DMS 273 (cell line): Measurements from ENCODE around the gene CTBP2.

ENCODE experiments used
- DNase-seq: peaks from one replicate; lab custom pipeline; 2025; ENCODE audit not compliant: unreplicated experiment; lab: John Stamatoyannopoulos, UW

The CTBP2 gene

DNA sequence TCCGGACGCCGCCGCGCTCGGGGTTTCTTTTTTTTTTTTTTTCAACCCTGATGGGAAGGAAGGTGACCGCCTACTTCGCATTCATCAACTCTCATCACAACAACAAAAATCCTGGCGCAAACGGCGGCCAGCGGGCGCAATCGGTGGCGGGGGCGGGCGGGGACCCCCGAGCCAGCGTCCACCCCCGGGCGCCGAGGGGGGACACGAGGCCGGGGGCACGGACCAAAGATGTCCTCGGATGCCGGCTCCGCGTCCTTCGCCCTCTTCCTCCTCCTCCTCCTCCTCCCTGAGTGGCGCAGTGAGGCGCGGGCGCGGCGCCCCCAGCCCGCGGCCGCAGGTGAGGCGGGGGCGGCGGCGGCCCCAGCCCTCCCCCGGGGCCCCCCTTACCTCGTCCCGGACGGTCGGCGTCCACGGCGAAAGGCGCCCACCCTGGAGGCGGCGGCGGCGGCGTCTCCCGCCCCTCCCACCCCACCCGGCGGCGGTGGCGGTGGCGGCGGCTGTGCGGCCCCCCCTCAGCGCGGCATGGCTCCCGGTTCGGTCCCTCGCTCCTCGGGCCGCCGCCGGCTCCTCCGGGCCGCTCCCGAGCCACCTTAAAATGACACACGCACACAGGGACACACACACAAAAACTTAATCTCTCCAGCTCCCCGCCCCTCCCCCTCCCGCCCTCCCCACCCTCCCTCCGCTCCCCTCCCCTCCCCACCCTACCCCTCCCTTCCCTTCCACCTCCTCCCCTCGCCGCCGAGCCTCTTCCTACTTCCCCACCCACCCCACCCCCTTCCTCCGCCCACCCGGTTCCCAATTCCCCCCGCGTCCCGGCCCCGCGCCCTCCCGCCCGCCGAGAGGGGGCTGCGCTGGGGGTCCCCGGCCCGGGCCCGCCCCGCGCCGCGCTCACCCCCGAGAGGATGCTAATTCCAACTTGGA lies at the start of gene CTBP2:
Gene CTBP2 (minus strand): TSS at position 632 of the 924 bp plus-strand sequence.
- peak; percentile 78 for DNase-seq

- DNase-seq = no peak
Observed at GRCh38 chr10:125209591-125210355, 49.4 kb upstream of the CTBP2 start.

GRCh38 chr10:125208854-125209565 lies 48.6 kb upstream of the CTBP2 start:
- DNase-seq = no peak

- no peak for DNase-seq
Observed at GRCh38 chr10:125206623-125207022, 46.3 kb upstream of the CTBP2 start.

DNA sequence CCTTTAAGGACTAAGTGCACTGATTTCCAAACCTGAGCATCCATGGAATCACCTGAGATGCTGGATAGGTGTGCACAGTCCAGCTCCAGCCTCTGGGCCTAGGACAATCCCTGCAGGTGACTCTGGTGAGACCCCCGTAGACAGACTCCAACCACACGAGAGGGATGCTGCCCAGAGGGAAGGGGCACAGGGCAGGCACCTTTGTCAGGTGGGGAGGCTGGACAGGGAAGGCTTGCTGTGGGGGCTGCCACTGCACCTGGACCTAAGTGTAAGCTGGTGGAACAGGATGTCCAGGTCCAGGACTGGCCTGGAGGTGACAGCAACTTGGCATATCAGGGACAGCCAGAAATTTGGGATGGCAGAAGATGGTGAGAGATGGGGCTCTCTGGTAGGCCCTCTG lies 45.1 kb upstream of the CTBP2 start:
- DNase-seq = no peak

DNA sequence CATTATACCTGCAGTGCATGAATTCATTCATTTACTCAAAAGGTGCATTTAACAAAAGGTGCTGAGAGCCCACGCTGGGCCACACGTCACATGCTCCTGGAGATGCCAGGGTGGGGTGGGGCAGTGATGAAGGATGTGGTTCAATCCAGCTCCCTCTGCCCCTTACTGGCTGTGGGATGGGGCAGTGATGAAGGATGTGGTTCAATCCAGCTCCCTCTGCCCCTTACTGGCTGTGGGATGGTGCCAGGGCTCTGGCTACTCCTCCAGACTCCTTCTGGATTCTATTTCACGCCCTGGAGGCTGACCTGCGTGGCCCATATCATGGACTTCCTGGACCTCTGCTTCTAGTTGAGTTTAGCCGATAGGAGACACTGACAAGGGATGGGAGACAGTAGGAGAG lies 44.0 kb upstream of the CTBP2 start:
- DNase-seq = no peak

- no peak for DNase-seq
Observed at GRCh38 chr10:125203186-125203800, 42.9 kb upstream of the CTBP2 start.

- no peak for DNase-seq
Observed at GRCh38 chr10:125201791-125202622, 41.6 kb upstream of the CTBP2 start.

- no peak for DNase-seq
Observed at GRCh38 chr10:125201108-125201524, 40.8 kb upstream of the CTBP2 start.

DNA sequence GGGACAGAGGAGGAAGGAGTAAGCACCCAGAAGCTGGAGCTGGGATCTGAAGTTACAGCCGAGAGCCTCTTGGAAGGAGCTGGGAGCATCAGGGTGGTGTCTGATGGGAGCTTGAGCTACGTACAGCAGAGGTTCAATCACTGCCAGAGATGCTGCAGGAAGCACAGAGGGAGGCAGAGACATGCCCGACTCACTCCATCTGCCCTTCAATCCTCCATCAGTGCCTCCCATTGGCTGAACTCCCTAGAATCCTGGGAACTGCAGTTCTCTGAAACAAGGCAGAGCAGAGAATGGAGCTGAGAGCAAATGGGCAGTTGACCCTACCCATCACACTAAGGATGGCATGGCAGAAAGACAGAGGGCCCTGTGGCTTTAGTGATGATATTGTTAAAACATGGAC lies 40.0 kb upstream of the CTBP2 start:
- peak; percentile 2 for DNase-seq

DNA sequence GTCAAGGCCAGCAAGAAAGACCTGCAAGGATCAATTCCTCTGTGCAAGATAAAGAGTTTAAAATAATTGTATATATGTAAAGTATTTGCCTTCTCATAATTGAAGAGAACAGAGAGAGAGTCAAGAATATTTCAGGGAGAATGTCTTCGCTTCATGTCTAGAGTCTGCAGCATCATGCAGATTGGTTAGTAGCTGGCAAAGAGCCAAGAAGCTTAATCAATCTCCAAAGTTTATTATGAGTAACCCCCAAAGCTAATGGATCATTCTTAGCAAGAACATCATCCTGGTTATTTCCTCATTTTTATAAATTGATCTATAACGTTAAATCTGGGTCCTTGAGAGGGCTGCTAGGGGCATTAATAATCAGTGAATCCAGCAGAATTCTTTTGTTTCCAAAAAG lies 38.9 kb upstream of the CTBP2 start:
- DNase-seq = no peak

GRCh38 chr10:125194814-125195213 lies 34.5 kb upstream of the CTBP2 start:
- no peak for DNase-seq

DNA sequence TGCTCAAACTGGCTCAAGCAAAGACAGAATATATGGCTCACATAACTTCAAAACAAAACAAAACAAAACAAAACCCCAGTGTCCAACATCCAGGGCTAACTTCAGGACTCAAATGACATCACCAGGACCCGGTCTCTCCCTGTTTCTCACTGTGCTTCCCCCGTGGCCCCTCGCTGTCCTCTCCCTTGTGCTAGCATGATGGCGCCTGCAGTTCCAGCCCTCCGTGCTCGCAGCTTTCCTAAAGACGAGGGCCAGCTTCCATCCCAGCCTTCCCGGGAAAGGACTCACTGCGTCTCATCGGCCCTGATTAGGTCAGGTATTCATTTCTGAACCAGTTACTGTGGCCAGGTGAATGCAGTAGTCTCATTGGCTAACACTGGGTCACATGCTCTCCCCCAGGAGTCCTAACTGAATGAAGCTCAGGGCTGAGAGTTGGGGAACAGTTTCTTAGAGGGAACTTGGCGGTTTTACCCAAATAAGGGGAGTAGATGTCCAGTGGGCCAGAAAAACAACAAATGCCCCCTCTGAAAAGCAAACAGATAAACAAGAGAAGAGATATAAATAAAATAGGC lies 33.0 kb upstream of the CTBP2 start:
- DNase-seq = no peak

DNA sequence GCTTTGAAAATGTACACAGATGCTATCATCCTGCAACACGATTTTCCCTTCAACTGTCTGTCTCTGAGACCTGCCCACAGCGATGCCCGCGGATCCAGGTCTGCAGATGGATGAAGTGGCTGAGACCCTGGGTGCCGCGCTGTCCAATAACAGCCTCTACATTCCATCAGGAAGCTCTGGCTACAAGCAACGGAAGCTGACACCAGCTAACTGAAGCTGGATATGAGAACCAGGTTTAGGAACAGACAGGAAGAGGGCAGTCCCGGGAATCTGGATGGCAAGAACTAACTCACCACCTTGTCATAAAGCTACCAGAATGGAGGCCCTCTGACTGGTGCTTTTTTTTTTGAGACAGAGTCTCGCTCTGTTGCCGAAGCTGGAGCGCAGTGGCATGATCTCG lies 32.3 kb upstream of the CTBP2 start:
- DNase-seq = no peak

DNA sequence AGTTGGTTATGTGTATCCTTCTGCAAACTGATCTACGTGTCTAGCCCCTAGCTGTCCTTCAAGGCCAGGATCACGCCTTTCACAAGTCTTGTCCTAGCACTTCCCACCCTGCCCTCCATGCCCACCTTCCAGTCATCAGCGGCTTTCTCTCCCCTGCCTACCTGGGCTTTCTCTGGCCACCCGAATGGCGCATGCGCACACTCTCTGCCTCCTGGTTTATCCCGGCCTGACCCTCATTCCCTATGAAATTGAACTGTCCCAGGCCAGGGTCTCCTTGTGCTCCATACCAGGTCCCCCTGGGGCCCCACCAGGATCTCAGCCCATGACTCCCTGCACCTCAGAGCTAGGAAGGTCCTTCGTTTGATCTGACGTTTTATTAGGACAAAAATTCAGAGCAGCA lies 31.6 kb upstream of the CTBP2 start:
- no peak for DNase-seq

DNA sequence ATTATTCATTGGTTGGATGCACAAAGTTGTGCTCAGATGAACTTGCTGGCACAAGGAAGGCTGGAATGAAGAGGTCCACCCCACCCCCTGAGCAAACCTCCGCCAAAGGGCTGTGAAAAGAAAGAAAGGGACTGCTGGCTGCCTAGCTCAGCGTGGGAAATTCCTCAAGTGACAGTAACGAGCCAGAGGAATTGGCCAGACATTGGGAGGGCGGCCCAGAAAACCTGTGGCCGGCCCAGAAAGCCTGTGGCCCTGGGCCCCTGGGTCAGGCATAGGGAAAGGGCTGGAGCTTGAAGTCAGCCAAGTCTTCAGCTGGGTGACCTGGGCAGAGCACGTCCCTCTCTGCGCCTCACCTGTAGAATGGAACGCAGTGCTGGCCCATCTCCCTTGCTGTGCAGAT lies 30.6 kb upstream of the CTBP2 start:
- DNase-seq = no peak

GRCh38 chr10:125190414-125190813 lies 30.1 kb upstream of the CTBP2 start:
- no peak for DNase-seq

DNA sequence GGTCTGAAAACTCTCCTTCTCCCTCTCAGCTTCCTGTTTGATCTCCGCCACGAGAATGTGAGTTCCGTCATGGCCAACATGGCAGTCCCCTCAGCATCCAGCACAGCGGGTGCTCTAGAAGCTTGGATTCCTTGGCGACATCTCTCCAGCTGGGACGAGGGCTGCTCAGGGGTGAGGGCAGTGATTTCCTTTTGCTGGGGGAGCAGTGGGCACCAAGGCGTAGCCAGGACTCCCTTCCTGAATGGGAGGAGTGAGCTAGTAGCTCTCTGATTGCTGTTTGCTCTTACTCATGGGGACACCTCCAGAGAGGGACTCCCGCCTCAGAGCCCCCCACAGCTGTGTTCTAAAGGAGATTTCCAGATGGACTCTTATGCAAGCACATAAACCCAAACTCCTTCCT lies 28.8 kb upstream of the CTBP2 start:
- no peak for DNase-seq

- no peak for DNase-seq
Observed at GRCh38 chr10:125187238-125188194, 27.2 kb upstream of the CTBP2 start.
